Measurements from ENCODE around the gene CHST11. TPM values are rescaled to one million over a fixed set of nuclear protein-coding genes. Genes with fewer than 3 reads are reported as not detected.

Gene CHST11
- total and polyA plus RNA-seq, 9 donors = 4.0 to 39.9 (median 20.1) TPM

DNA sequence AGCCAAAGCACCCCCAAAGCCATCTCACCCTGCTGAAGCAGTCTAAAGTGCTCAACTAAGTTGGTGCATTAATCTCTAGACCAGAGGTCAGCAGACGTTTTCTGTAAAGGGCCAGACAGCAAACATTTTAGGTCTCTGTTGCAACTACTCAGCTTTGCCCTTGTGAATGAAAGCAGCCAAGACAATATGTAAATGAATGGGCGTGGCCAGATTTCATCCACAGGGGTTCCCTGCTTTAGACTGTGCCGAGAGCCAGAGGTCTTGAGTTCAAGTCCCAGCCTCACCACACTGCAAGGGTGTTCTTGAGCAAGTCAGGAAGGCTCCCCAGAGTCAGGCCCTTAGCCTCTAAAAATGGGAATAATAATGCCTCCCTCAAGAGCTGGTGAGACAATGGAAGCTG is 166.2 kb downstream of the CHST11 start:
- no peak for TF ChIP-seq EP300 (IDR thresholded peaks at IDR 0.05)
- TF ChIP-seq POLR2A (IDR thresholded peaks at IDR 0.05) = no peak
- TF ChIP-seq, protein P1, sequence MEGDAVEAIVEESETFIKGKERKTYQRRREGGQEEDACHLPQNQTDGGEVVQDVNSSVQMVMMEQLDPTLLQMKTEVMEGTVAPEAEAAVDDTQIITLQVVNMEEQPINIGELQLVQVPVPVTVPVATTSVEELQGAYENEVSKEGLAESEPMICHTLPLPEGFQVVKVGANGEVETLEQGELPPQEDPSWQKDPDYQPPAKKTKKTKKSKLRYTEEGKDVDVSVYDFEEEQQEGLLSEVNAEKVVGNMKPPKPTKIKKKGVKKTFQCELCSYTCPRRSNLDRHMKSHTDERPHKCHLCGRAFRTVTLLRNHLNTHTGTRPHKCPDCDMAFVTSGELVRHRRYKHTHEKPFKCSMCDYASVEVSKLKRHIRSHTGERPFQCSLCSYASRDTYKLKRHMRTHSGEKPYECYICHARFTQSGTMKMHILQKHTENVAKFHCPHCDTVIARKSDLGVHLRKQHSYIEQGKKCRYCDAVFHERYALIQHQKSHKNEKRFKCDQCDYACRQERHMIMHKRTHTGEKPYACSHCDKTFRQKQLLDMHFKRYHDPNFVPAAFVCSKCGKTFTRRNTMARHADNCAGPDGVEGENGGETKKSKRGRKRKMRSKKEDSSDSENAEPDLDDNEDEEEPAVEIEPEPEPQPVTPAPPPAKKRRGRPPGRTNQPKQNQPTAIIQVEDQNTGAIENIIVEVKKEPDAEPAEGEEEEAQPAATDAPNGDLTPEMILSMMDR (IDR thresholded peaks at IDR 0.05) = no peak
- H3K36me3 ChIP-seq = no peaks in the 10 kb centered on the region
- H3K27me3 ChIP-seq = no peaks in the 10 kb centered on the region
- intact Hi-C loops (cut with DNase I) = no loop called here
- H3K27ac ChIP-seq = no peak overlapping the region
- no peak for DNase-seq
- H3K4me3 ChIP-seq = no peak overlapping the region
- 52 to 69% (median 52%) methylated on average over 3 of the region's 3 CpGs for WGBS, 3 donors
- H3K4me1 ChIP-seq (ENCODE audit: insufficient read depth) = no peaks in the 10 kb centered on the region
- no peaks in the 10 kb centered on the region for H3K9me3 ChIP-seq

DNA sequence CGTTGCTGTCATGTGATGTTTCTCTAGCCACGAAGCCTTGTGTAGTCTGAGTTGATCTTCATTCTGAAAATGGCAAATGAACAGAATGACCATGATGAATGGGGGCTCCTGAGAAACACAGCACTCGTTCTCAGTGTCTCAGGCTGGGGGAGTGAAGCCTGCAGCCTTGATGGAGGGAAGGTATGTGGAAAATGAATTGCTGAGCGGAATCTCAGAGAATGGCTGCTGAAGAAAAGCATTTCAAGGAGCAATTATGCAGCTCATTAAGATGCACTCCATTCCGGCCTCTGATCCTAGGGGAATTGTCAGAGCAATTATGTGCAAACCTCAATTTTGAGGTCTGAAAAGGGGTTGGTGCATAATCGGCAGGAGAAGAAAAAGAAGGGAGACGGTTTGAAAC is 167.1 kb downstream of the CHST11 start:
- intact Hi-C loops (cut with DNase I) = no loop called here
- TF ChIP-seq EP300 (IDR thresholded peaks at IDR 0.05) (no peak), POLR2A (IDR thresholded peaks at IDR 0.05) (no peak)
- TF ChIP-seq, protein P1 (IDR thresholded peaks at IDR 0.05) = no peak
- no peaks in the 10 kb centered on the region for H3K9me3 ChIP-seq
- H3K36me3 ChIP-seq = no peaks in the 10 kb centered on the region
- H3K27me3 ChIP-seq = no peaks in the 10 kb centered on the region
- no peak for DNase-seq
- no peaks in the 10 kb centered on the region for H3K4me1 ChIP-seq (ENCODE audit: insufficient read depth)
- H3K27ac ChIP-seq = no peak overlapping the region
- no peak overlapping the region for H3K4me3 ChIP-seq
- 64 to 70% (median 70%) methylated on average over 7 of the region's 7 CpGs for WGBS, 3 donors

DNA sequence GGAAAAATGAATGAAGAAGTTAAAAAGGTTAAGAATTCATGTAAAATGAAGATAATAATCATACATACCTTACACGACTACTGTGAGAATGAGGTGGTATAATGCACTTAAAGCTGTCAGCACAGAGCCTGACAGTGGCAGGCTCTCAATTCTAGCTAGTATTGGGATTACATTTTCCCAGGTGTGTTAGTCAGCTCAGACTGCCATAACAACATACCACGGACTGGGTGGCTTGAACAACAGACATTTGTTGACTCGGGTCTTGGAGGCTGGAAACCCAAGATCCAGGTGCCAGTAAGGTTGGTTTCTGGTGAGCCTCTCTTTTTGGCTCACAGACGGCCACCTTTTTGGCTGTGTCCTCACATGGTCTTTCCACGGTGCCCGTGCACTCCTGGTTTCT is 167.8 kb downstream of the CHST11 start:
- Histone ChIP-seq H3K9me3 (no peaks in the 10 kb centered on the region), H3K27ac (no peak overlapping the region), H3K27me3 (no peaks in the 10 kb centered on the region), H3K4me3 (no peak overlapping the region), H3K4me1 (ENCODE audit: insufficient read depth) (no peaks in the 10 kb centered on the region), H3K36me3 (no peaks in the 10 kb centered on the region)
- no peak for DNase-seq
- TF ChIP-seq, protein P1 (IDR thresholded peaks at IDR 0.05) = no peak
- no peak for TF ChIP-seq EP300 (IDR thresholded peaks at IDR 0.05)
- no peak for TF ChIP-seq POLR2A (IDR thresholded peaks at IDR 0.05)
- 95 to 97% (median 96%) methylated on average over 6 of the region's 6 CpGs for WGBS, 3 donors
- intact Hi-C loops (cut with DNase I) = no loop called here

DNA sequence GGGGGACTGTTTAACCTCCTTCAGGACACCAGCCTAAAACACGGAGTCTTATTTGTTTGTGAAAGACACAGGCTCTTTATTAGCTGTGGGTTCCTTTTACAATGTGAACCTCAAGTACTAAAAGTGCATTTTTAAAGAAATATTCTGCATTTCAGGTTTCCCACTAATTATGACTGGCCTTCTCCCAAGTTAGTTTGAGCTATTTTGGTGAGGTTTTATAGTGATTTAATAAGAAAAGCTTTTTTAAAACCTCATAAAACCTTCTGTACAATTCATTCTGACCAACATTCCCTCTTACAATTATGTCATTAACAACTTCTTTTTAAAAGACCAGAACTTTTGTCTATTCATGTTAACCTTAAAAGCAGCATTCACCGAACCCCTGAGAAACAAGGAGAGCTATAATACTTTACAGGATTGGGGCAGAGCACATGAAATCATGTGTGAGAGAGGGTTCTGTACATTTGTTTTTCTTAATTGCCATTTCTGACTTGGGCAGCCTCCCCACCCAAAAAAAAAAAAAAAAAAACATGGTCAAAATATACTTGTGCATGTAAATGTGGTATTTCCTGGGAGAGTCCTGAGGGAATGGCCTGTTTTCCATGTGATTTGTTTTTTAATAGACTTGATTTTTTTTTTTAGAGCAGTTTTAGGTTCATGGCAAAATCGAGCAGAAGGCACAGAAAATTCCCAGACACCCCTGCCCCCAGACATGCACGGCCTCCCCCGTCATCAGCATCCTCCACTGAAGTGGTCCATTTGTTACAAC is 169.5 kb downstream of the CHST11 start:
- Histone ChIP-seq H3K27me3 (no peaks in the 10 kb centered on the region), H3K4me1 (ENCODE audit: insufficient read depth) (no peaks in the 10 kb centered on the region), H3K4me3 (no peak overlapping the region), H3K27ac (no peak overlapping the region), H3K9me3 (no peaks in the 10 kb centered on the region), H3K36me3 (no peaks in the 10 kb centered on the region)
- TF ChIP-seq POLR2A (IDR thresholded peaks at IDR 0.05) = no peak
- no peak for DNase-seq
- intact Hi-C loops (cut with DNase I) = no loop called here
- 55 to 74% (median 60%) methylated on average over 5 of the region's 5 CpGs for WGBS, 3 donors

DNA sequence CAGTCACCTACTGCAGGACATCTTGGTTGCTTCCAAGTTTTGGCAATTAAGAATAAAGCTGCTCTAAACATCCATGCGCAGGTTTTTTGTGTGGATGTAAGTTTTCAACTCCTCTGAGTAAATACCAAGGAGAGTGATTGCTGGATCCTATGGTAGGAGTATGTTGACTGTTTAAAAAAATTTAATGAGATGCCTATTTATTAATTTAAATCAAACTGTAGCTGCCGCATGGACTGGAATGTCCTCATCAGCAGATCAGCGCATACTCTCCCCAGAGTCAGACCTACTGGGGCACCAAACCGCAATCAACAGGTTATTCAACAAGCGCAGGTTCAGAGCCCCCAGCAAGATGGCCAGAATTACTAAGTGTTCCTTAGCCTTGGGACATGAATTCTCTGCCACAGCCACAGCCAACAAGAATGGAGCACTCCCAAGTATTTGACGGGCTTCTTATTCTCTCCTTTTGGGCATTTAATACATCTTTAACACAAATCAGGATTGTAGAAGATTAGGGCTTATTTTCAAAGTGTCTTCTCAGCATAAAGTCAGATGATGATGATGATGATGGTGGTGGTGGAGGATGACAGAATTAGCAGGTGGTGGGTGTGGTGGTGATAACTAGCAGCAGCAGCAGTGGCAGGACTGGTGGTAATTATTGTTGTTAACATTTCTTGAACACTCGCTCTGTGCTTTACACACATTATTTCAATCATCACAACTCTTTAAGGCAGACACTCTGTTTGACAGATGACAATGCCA is 170.7 kb downstream of the CHST11 start:
- intact Hi-C loops (cut with DNase I) = no loop called here
- Histone ChIP-seq H3K4me1 (ENCODE audit: insufficient read depth) (no peaks in the 10 kb centered on the region), H3K36me3 (no peaks in the 10 kb centered on the region), H3K4me3 (no peak overlapping the region), H3K27ac (no peak overlapping the region), H3K9me3 (no peaks in the 10 kb centered on the region), H3K27me3 (no peaks in the 10 kb centered on the region)
- TF ChIP-seq POLR2A (IDR thresholded peaks at IDR 0.05) (no peak), EP300 (IDR thresholded peaks at IDR 0.05) (no peak)
- TF ChIP-seq, protein P1 (IDR thresholded peaks at IDR 0.05) = no peak
- no peak for DNase-seq
- WGBS, 3 donors = 83 to 84% (median 83%) methylated on average over 7 of the region's 7 CpGs

Data from ovary (tissue), 9 donors.